Measurements from ENCODE around the gene IL4I1. TPM values are rescaled to one million over a fixed set of nuclear protein-coding genes. Genes with fewer than 3 reads are reported as not detected.

IL4I1 gene
- total RNA-seq, 4 donors from 2014 or later: 0.63 to 3.0 (median 1.7) TPM; not detected in 1

DNA sequence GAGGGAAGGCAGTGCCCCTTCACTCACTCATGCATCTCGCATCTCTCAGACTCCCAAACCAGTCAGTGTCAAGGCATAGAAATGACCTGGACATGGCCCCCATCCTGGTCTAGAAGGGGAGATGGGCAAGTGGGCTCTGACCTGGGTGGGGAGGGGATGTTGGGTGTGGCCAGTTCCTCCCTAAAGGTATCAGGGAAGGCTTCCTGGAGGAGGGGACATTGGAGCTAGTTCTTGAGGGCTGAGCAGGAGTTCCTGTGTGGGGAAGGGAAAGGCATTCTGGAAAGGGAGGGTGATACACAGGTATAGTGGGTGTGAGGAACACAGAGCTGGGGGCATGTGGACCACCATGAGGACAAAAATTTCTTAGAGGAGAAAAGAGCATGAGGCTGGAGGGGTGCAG is 4.0 kb downstream of the IL4I1 start:
- H3K4me1 ChIP-seq: peaks cover 0 to 29% (median 17%) of the 10 kb centered on the region in 4 donors
- TF ChIP-seq EP300 (IDR thresholded peaks at IDR 0.05) (no peak), POLR2A (IDR thresholded peaks at IDR 0.05) (no peak)
- TF ChIP-seq, protein P1, sequence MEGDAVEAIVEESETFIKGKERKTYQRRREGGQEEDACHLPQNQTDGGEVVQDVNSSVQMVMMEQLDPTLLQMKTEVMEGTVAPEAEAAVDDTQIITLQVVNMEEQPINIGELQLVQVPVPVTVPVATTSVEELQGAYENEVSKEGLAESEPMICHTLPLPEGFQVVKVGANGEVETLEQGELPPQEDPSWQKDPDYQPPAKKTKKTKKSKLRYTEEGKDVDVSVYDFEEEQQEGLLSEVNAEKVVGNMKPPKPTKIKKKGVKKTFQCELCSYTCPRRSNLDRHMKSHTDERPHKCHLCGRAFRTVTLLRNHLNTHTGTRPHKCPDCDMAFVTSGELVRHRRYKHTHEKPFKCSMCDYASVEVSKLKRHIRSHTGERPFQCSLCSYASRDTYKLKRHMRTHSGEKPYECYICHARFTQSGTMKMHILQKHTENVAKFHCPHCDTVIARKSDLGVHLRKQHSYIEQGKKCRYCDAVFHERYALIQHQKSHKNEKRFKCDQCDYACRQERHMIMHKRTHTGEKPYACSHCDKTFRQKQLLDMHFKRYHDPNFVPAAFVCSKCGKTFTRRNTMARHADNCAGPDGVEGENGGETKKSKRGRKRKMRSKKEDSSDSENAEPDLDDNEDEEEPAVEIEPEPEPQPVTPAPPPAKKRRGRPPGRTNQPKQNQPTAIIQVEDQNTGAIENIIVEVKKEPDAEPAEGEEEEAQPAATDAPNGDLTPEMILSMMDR (IDR thresholded peaks at IDR 0.05): no peak
- 77 to 88% methylated on average over 1 of the region's 1 CpG for WGBS, 2 donors
- H3K36me3 ChIP-seq: peaks cover 0 to 18% (median 0%) of the 10 kb centered on the region in 3 donors
- H3K27ac ChIP-seq: no peak overlapping the region
- no peak overlapping the region for H3K4me3 ChIP-seq
- H3K9me3 ChIP-seq: no peaks in the 10 kb centered on the region
- H3K27me3 ChIP-seq: no peaks in the 10 kb centered on the region
- no peak for DNase-seq (ENCODE audit: low spot score in 2 of 2)

DNA sequence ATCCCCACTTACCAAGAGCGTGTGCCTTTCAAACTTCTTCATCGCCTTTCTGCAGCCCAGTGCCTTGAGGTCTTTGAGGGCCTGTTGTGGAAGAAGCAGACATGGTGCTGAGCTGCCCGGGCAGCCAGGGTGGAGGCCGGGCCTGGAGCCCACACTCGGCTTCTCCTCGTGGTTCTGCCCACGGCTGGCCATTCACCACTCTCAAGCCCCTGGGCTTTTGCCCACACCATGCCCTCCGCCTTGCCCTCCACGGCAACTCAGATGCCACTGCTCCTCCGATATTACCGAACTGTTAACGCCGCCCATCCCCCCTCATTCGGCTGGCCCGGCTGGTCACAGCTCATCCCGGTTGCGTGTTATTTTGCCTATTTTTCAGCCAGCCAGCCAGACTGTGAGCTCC is 5.3 kb downstream of the IL4I1 start:
- H3K36me3 ChIP-seq: peaks cover 0 to 31% (median 0%) of the 10 kb centered on the region in 3 donors
- no peak for TF ChIP-seq EP300 (IDR thresholded peaks at IDR 0.05)
- no peak for TF ChIP-seq POLR2A (IDR thresholded peaks at IDR 0.05)
- TF ChIP-seq, protein P1 (IDR thresholded peaks at IDR 0.05): no peak
- WGBS, 2 donors: 69 to 74% methylated on average over 17 of the region's 17 CpGs
- no peak overlapping the region for H3K4me3 ChIP-seq
- no peak overlapping the region for H3K27ac ChIP-seq
- no peaks in the 10 kb centered on the region for H3K9me3 ChIP-seq
- H3K4me1 ChIP-seq: peaks cover 0 to 18% (median 7%) of the 10 kb centered on the region in 4 donors
- DNase-seq (ENCODE audit: low spot score in 2 of 2): no peak
- no peaks in the 10 kb centered on the region for H3K27me3 ChIP-seq

DNA sequence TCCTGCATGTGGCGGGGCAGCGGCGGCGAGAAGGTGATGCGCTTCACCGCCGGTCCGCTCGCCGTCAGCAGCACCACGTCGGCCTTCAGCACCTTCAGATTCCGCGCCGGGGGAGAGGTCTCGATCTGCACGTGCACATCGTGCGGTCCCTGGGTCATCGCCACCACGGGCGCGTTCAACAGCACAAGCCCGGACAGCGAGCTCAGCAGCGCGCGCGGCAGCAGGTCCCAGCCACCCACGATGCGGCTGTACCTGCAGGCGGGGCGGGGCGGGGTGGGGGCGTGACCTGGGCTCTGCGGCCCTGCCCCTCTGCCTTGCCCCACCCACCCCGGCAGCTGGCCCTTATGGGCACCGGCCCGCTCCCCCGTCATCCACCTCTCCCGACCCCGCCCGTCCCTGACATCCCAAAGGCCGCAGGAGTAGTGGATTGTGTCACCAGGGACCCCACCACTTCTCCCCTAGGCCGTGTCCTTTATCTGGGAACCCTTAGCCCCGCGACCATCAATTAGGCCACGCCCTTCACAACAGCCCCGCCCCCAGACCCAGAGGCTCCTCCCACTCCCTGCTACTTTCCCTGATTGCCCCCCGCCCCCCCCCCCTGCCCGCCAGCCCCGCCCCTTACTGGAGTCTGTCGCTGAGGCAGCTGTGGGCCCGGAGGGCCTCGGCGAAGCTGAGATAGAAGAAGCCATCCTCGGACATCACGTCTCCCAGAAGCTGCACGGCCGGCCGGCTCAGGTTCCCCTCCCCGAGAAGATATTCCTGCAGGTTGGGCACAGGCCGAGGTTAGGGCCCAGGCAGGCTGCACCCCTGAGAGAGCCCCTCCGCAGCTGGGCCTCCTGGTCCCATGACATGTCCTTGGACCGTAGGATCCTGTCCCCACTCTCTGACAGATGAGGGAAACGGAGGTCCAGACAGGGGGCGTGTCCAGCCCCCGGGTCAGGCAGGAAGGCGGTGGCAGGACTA is 6.1 kb downstream of the IL4I1 start:
- Histone ChIP-seq H3K9me3 (no peaks in the 10 kb centered on the region), H3K4me1 (peaks cover 0 to 18% (median 7%) of the 10 kb centered on the region in 4 donors), H3K27ac (no peak overlapping the region), H3K27me3 (no peaks in the 10 kb centered on the region), H3K4me3 (peak overlapping the region in 3 of 4 donors; percentile 16 to 41 (median 32)), H3K36me3 (peaks cover 0 to 38% (median 0%) of the 10 kb centered on the region in 3 donors)
- DNase-seq (ENCODE audit: low spot score in 2 of 2): no peak
- WGBS, 2 donors: 15 to 16% methylated on average over 20 to 27 of the region's 69 CpGs
- TF ChIP-seq EP300 (IDR thresholded peaks at IDR 0.05): no peak
- no peak for TF ChIP-seq POLR2A (IDR thresholded peaks at IDR 0.05)
- TF ChIP-seq, protein P1 (IDR thresholded peaks at IDR 0.05): peak in 3 of 5 experiments; percentile 1 to 38 (median 9)

DNA sequence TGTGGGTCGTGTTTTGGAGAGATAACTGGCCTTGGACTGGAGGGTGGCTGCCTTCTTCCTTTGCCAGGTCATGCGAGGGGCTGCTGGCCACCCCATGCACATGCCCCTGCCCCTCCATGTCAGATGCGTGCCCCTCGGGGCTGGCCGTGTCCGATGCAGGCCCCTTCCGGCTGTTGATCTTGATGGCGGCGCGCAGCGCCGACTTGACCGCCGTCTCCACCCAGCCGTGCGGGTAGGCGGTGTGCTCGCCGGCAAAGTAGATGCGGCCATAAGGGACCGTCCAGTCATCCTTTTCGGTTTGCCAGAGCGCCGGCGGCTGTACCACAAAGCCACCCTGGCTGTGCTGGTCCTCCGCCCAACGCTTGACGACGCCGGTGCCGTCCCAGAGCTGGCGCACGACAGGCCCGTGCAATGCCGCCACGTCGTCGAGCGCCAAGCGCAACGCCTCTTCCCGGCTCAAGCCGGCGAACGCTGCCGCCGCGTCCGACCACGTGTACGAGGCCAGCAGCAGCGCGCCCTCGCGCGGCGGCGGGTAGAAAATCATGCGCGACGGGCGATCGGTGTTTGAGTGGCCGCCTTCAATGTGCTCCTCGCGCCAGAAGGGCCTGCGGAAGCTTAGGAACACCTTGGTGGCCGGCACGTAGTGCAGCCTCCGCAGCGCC is 6.9 kb downstream of the IL4I1 start:
- no peak overlapping the region for H3K27ac ChIP-seq
- no peaks in the 10 kb centered on the region for H3K9me3 ChIP-seq
- WGBS, 2 donors: 34 to 65% methylated on average over 28 to 63 of the region's 71 CpGs
- H3K4me1 ChIP-seq: peaks cover 0 to 18% (median 7%) of the 10 kb centered on the region in 4 donors
- H3K36me3 ChIP-seq: peaks cover 0 to 47% (median 2%) of the 10 kb centered on the region in 3 donors
- peak overlapping the region in 3 of 4 donors; percentile 16 to 41 (median 32) for H3K4me3 ChIP-seq
- H3K27me3 ChIP-seq: no peaks in the 10 kb centered on the region
- TF ChIP-seq EP300 (IDR thresholded peaks at IDR 0.05) (peak in 1 of 2 donors; percentile 50), POLR2A (IDR thresholded peaks at IDR 0.05) (no peak)
- TF ChIP-seq, protein P1 (IDR thresholded peaks at IDR 0.05): peak; percentile 66 to 89 (median 82)
- peak; percentile 54 to 74 for DNase-seq (ENCODE audit: low spot score in 2 of 2)
